ENCODE measurements around the gene PHF11.
"Not testable (repeated sequence)": the region's sequence is repeated elsewhere in the genome, so short reads cannot be mapped to it uniquely, and the experiment has no call there.

Gene PHF11

GRCh38 chr13:49545661-49546060 lies 49.9 kb downstream of the PHF11 start:
- no peak for DNase-seq (ENCODE audit: low spot score)

- DNase-seq (ENCODE audit: low spot score): no peak
Observed at GRCh38 chr13:49546561-49546960, 50.8 kb downstream of the PHF11 start.

- no peak for DNase-seq (ENCODE audit: low spot score)
Observed at GRCh38 chr13:49549289-49549688, 53.5 kb downstream of the PHF11 start.

- no peak for DNase-seq (ENCODE audit: low spot score)
Observed at GRCh38 chr13:49550942-49551644, 55.3 kb downstream of the PHF11 start.

GRCh38 chr13:49553888-49554287 lies 58.1 kb downstream of the PHF11 start:
- DNase-seq (ENCODE audit: low spot score): no peak

- DNase-seq (ENCODE audit: low spot score): no peak
Observed at GRCh38 chr13:49554387-49554786, 58.6 kb downstream of the PHF11 start.

- no peak for DNase-seq (ENCODE audit: low spot score)
Observed at GRCh38 chr13:49559006-49559405, 63.3 kb downstream of the PHF11 start.

- DNase-seq (ENCODE audit: low spot score): no peak
Observed at GRCh38 chr13:49560270-49561061, 64.7 kb downstream of the PHF11 start.

- no peak for DNase-seq (ENCODE audit: low spot score)
Observed at GRCh38 chr13:49561062-49561410, 65.3 kb downstream of the PHF11 start.

GRCh38 chr13:49563516-49563915 lies 67.8 kb downstream of the PHF11 start:
- DNase-seq (ENCODE audit: low spot score): no peak

- DNase-seq (ENCODE audit: low spot score): not testable (repeated sequence)
Observed at GRCh38 chr13:49565461-49565860, 69.7 kb downstream of the PHF11 start.

GRCh38 chr13:49566461-49566860 lies 70.7 kb downstream of the PHF11 start:
- DNase-seq (ENCODE audit: low spot score): no peak

GRCh38 chr13:49567491-49567890 lies 71.7 kb downstream of the PHF11 start:
- DNase-seq (ENCODE audit: low spot score): no peak

- DNase-seq (ENCODE audit: low spot score): no peak
Observed at GRCh38 chr13:49569993-49570689, 74.4 kb downstream of the PHF11 start.

GRCh38 chr13:49571299-49572240 lies 75.8 kb downstream of the PHF11 start:
- no peak for DNase-seq (ENCODE audit: low spot score)

Data from SK-N-DZ (cell line).